Measurements from ENCODE around the gene CCDC12. TPM values are rescaled to one million over a fixed set of nuclear protein-coding genes. Genes with fewer than 3 reads are reported as not detected.

Gene CCDC12
- total and polyA plus RNA-seq, 9 of the 15 experiments (the other 6 are each of a cell fraction or from before 2014, with no cell fraction given), result 8.9 to 201 (median 86.9) TPM

- TF ChIP-seq ZNF655 (CRISPR knock-in tag; IDR thresholded peaks at IDR 0.05) (no peak), RBM39 (optimal IDR thresholded peaks at IDR 0.05; ENCODE audit: low read depth, low read length) (no peak), RCOR1 (IDR thresholded peaks at IDR 0.05; ENCODE audit: borderline replicate concordance in 1 of 2, low read depth in 2 of 2, low read length in 2 of 2) (peak in 1 of 2 experiments; percentile 26; a peak in 1 of 4 replicates), KLF16 (IDR thresholded peaks at IDR 0.05) (peak; percentile 23; the same call in 1 of the 2 replicates), ZFX (CRISPR knock-in tag; IDR thresholded peaks at IDR 0.05) (no peak), SP1 (CRISPR knock-in tag; IDR thresholded peaks at IDR 0.05) (no peak), ZHX1 (conservative IDR thresholded peaks at IDR 0.05; ENCODE audit: low read length) (no peak), ADNP (tag; IDR thresholded peaks at IDR 0.05) (no peak), ESRRA (IDR thresholded peaks at IDR 0.05; ENCODE audit: borderline replicate concordance, low read depth) (peak; percentile 98), SRSF3 (IDR thresholded peaks at IDR 0.05; ENCODE audit: insufficient read depth, low read length) (no peak), COPS2 (conservative IDR thresholded peaks at IDR 0.05) (no peak), ZBTB26 (CRISPR knock-in tag; IDR thresholded peaks at IDR 0.05) (no peak), RBM34 (IDR thresholded peaks at IDR 0.05; ENCODE audit: borderline replicate concordance, insufficient read depth, low read length) (no peak), ZNF274 (IDR thresholded peaks at IDR 0.05; ENCODE audit: borderline replicate concordance, low read depth, low read length) (no peak), DNMT1 (IDR thresholded peaks at IDR 0.05) (no peak), KDM4B (IDR thresholded peaks at IDR 0.05; ENCODE audit: borderline replicate concordance in 2 of 2, low read depth in 1 of 2) (no peak), MYNN (IDR thresholded peaks at IDR 0.05) (no peak), MYNN (CRISPR knock-in tag; IDR thresholded peaks at IDR 0.05) (no peak), ILK (tag; IDR thresholded peaks at IDR 0.05; ENCODE audit: borderline replicate concordance, low read depth) (no peak), ZNF263 (CRISPR knock-in tag; IDR thresholded peaks at IDR 0.05; ENCODE audit: borderline replicate concordance) (no peak), NBN (IDR thresholded peaks at IDR 0.05; ENCODE audit: low read depth) (peak; percentile 27; the same call in 1 of the 2 replicates)
- TF ChIP-seq, protein P1, sequence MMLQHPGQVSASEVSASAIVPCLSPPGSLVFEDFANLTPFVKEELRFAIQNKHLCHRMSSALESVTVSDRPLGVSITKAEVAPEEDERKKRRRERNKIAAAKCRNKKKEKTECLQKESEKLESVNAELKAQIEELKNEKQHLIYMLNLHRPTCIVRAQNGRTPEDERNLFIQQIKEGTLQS (IDR thresholded peaks at IDR 0.05), result no peak
- TF ChIP-seq, protein P1 (CRISPR knock-in tag; conservative IDR thresholded peaks at IDR 0.05), result no peak
These were observed 27.5 kb downstream of the CCDC12 start (continued) for GRCh38 chr3:46948830-46949671.
